IPS DF 6.9 (cell line): ENCODE results near the gene RPS21.

ENCODE experiments used
- DNase-seq: peaks from one replicate; pipeline ENCODE4 v3.0.0-alpha.2; 2013; ENCODE audit warnings: low read depth, low spot score
- H3K27ac ChIP-seq: one replicate; pipeline ENCODE4 v1.5.1; 2013; ENCODE audit warnings: low read length, control low read depth
- H3K27me3 ChIP-seq: 2 replicates; pipeline ENCODE4 v1.6.1; 2013; ENCODE audit warnings: mild to moderate bottlenecking, low read length; ENCODE audit not compliant: control insufficient read depth, insufficient read depth
- H3K36me3 ChIP-seq: 2 replicates; pipeline ENCODE4 v1.6.1; 2013; ENCODE audit warnings: low read length; ENCODE audit not compliant: control insufficient read depth, insufficient read depth
- H3K4me1 ChIP-seq: 2 replicates; pipeline ENCODE4 v1.6.1; 2013; ENCODE audit warnings: low read length; ENCODE audit not compliant: control insufficient read depth, insufficient read depth
- H3K4me3 ChIP-seq: 2 replicates; pipeline ENCODE4 v1.5.1; 2013; ENCODE audit warnings: mild to moderate bottlenecking, low read length
- H3K9me3 ChIP-seq: 2 replicates; pipeline ENCODE4 v1.6.1; 2013; ENCODE audit warnings: low read length, inconsistent platforms; ENCODE audit not compliant: control insufficient read depth, insufficient read depth
- WGBS: extraction: QIAGEN DNeasy Blood & Tissue Kit; methylation state at CpG from one replicate; pipeline ENCODE4 v1.1.7; 2013; ENCODE audit warnings: mixed read lengths, missing lambda C conversion rate; ENCODE audit not compliant: insufficient read length, insufficient coverage; 5-methylcytosine and 5-hydroxymethylcytosine counted together

The RPS21 gene

DNA sequence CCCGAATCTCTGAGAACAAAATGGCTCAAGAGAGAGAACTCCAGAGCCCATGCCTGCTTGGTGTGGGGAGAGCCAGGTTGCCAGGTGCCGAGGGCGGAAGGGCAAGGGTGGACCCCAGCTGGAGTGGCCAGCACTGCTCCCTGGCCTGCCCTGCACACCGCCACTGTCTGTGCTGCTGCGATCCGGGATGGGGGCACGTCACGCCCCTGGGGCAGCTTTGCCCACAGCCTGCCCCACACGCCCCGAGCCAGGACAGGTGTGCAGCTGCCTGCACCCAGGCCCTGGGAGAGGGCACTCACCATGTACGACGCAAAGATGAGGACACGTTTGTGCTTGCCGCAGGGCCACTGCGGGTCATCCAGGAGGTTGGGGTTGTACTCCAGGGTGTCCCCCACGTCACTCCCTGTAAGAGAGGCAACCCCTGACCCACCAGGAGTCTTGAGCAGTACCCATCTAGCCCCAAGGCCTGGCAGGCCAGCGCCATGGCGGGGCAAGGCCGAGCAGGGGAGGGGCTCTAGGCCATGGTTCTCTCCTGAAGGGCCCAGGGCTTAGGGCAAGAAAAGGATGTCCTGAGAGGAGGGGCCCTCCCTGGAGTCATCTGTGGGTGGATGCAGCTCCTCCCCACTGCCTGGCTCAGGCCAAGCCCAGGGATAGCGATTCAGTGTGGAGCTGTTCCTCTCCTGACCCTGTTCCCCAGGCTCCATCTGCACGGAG, 5.9 kb downstream of the RPS21 start:
- no peaks in the 10 kb centered on the region for H3K27me3 ChIP-seq
- no peaks in the 10 kb centered on the region for H3K9me3 ChIP-seq
- peaks cover 14% of the 10 kb centered on the region for H3K36me3 ChIP-seq
- no peaks in the 10 kb centered on the region for H3K4me1 ChIP-seq
- H3K4me3 ChIP-seq, result no peak overlapping the region
- WGBS, result no CpG with 5 or more reads among the region's 21 CpGs
- DNase-seq, result no peak
- no peak overlapping the region for H3K27ac ChIP-seq

DNA sequence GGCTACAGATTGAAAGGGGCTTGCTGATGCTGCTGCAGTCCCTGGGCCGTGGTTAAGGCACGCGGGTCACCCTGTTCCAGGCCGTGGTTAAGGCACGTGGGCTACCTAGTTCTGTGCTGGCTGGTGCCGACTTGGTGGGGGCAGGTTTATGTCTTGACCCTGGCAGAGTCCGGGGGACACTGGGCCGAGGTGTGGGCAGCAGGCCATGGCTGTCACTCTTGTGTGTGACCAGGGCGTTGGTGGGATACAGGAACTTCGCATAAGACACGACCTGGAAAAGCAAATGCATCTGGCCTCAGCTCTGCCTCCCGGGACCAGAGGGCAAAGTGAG, 6.4 kb downstream of the RPS21 start:
- Histone ChIP-seq H3K9me3 (no peaks in the 10 kb centered on the region), H3K27ac (no peak overlapping the region), H3K4me3 (no peak overlapping the region), H3K4me1 (no peaks in the 10 kb centered on the region), H3K27me3 (no peaks in the 10 kb centered on the region), H3K36me3 (peaks cover 14% of the 10 kb centered on the region)
- DNase-seq, result no peak
- no CpG with 5 or more reads among the region's 12 CpGs for WGBS

DNA sequence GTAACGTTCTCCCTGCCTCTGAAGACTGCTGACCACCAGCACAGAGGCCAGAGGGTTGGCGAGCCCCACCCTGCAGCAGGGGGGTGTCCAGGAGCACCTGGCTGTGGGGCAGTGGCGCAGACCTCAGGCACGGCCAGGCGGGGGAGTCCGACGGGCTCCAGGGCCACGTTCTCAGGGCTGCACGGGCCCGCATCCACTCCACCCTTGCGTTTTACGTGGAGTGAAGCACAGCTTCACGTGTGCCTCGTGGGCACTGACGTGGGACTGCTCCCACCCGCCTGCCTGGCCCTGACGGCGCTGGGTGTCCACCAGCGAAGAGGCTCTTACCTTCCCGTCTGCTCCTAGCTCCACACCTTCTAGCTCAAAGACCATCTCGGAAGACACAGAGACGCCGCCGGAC, 6.9 kb downstream of the RPS21 start:
- H3K4me3 ChIP-seq, result no peak overlapping the region
- peaks cover 8% of the 10 kb centered on the region for H3K36me3 ChIP-seq
- H3K9me3 ChIP-seq, result no peaks in the 10 kb centered on the region
- no peak overlapping the region for H3K27ac ChIP-seq
- DNase-seq, result no peak
- H3K4me1 ChIP-seq, result no peaks in the 10 kb centered on the region
- WGBS, result no CpG with 5 or more reads among the region's 24 CpGs
- H3K27me3 ChIP-seq, result no peaks in the 10 kb centered on the region

DNA sequence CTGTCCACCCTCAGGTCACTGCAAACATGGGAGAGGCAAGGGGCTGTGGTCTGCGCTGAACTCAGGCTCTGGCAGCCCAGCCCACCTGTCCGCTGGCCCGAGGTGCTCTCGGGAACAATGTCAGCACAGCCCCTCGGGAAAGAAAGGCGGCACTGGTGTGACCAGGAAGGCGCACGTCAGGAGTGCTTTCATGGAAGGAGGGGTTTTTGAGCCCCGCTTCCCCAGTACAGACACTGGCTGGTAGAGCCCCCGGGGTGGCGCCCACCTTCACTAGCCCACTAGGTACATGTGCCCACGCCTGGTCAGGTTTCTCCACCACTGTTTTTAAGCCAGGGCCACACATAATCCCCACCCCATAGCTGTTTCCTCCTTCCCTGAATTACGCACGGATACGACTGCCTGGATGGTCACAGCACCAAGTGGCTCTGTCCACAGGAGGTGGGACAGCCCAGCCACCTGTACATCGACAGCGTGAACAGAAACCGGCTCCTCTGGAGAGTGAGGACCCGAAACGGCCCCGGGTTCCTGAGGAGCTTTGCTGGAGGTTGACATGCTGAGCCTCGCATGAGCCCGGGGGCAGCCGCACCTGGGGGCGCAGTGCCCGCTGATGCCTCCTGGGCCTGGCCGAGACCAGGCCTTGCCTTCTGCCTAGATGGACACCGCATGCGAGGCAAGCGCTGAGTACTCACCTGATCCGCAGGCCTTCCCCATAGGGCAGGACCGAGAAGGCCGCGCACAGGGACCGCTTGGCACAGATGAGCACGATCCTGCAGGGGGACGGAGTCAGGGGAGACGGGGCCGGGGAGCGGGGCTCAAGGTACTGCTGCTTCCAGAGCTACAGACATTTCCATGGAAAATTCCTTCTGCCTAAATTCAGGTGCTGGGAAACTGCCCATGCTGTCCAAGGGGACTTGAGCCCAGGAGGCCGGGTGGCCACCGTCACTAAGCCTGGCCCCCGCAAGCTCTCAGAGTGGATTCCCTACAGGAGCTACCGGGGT, 7.6 kb downstream of the RPS21 start:
- Histone ChIP-seq H3K9me3 (no peaks in the 10 kb centered on the region), H3K27ac (no peak overlapping the region), H3K27me3 (no peaks in the 10 kb centered on the region), H3K36me3 (peaks cover 3% of the 10 kb centered on the region; the same call in 1 of the 2 replicates), H3K4me3 (no peak overlapping the region; the same call in 1 of the 2 replicates), H3K4me1 (no peaks in the 10 kb centered on the region)
- no peak for DNase-seq
- WGBS, result no CpG with 5 or more reads among the region's 44 CpGs

DNA sequence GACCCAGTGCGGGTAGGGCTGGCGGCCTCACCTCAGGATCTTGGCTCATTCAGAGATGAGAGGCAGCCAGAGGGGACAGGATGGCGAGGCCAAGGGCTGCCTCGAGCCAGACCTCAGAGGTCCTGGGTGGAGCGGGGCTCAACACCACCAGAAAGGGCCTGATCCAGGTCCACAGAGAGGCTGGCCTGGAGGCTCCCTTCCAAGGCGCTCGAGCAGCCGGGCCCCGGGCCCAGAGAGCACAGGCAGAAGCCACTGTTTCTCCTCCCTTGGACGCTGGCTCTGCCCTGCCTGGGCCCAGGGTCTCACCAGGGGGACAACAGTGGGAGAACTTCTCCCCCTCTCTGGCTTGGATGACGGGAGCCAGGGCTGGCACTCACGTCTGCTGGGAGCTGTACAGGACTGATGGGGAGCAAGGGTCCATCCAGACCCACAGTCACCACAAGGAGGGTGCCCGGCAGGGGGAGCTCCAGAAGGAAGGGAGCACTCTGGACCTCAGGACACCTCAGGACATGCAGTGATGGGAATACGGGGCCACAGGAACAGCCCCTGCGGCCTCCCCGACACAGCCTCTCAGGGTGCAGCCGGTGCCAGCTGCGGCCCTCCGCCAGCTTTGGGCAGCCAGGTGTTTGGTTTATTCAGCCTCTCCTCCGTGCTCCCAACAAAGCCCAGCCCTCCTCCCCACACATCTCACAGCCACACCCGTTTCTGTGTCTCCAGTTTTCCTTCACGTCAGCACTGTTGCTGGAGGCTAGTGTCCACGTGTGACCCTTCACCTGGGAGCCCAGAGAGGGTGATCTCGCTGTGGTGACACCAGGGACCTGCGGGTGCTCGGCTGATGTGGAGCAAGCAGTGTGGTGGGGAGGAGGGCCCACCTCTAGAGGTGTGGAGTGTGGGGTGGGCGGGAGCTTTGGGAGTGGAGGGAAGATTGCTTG, 8.7 kb downstream of the RPS21 start:
- H3K27me3 ChIP-seq, result no peaks in the 10 kb centered on the region
- H3K36me3 ChIP-seq, result peaks cover 3% of the 10 kb centered on the region; the same call in 1 of the 2 replicates
- WGBS, result no CpG with 5 or more reads among the region's 27 CpGs
- H3K27ac ChIP-seq, result no peak overlapping the region
- no peak overlapping the region for H3K4me3 ChIP-seq
- no peaks in the 10 kb centered on the region for H3K9me3 ChIP-seq
- no peaks in the 10 kb centered on the region for H3K4me1 ChIP-seq
- no peak for DNase-seq

DNA sequence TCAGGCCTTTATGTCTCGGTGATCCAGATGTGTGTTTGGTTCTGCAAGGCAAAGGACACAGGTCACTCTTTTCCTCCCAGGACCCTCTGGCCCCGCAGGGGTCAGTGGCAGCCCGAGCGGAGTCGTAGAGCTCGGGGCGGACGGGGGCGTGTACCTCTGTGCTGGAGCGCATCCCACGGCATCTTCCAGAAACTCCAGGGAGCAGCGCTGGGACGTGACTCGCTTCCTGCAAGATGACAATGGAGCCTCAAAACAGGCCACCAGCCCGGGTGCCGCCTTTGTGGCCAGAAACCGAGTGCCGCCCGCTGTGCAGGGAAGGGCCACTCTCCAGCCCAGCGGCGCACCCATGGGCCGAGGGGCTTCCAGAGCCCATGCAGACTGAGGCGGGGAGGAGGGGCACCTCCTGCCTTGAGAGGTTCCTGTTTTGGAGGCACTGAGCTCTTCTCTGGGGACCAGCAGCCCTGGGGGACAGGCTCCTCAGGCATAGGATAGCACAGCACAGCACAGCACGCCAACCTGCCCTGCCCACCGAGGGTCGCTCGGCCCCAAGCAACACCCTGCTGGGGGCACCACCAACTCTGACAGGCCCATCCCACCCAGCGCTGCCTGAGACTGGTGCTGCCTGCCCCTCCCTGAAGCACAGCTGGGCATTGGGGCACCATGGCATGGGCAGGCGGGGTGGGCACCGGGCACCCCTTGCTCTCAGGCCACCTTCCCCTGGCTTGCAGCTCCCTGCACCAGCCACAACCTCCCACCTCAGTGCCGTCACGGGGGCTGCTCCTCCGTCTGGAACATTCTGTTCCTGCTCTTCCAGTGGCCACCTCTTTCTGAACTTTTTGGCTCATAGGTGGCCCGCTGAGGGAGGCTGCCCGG, 9.7 kb downstream of the RPS21 start:
- H3K4me1 ChIP-seq, result no peaks in the 10 kb centered on the region
- no peaks in the 10 kb centered on the region for H3K9me3 ChIP-seq
- DNase-seq, result no peak
- no peak overlapping the region for H3K27ac ChIP-seq
- no peaks in the 10 kb centered on the region; the same call in 1 of the 2 replicates for H3K36me3 ChIP-seq
- no peak overlapping the region for H3K4me3 ChIP-seq
- no CpG with 5 or more reads among the region's 35 CpGs for WGBS
- no peaks in the 10 kb centered on the region for H3K27me3 ChIP-seq

DNA sequence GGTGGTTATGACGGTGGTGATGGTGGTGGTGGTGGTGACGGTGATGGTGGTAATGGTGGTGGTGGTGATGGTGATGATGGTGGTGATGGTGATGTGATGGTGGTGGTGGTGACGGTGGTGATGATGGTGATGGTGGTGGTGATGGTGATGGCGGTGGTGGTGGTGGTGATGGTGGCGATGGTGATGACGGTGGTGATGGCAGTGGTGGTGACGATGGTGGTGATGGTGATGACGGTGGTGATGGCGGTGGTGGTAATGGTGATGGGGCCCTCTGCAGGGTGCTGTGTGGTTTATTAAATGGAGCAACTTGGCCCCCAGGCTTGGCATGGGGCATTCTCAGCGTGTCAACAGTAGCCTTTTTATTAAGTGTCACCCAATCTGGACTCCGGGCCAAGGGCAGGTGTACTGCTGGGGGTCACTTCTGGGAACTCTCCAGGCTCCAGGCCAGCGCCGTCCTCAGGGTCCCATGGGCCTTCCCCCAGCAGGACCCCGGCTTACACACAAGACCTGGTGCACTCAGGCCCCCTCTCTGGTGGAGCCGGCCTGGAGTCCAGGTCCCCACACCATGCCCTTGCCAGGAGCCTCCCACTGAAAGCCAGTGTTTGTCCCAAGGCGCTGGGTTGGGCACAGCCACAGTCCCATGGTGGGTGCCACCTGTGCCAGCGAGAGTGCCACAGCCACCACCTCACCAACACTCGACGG, 11.4 kb downstream of the RPS21 start:
- no peak for DNase-seq
- no peaks in the 10 kb centered on the region for H3K4me1 ChIP-seq
- no peak overlapping the region for H3K27ac ChIP-seq
- 100% methylated on average over 1 of the region's 19 CpGs for WGBS
- no peak overlapping the region for H3K4me3 ChIP-seq
- H3K27me3 ChIP-seq, result no peaks in the 10 kb centered on the region
- H3K36me3 ChIP-seq, result no peaks in the 10 kb centered on the region; the same call in 1 of the 2 replicates
- H3K9me3 ChIP-seq, result no peaks in the 10 kb centered on the region

DNA sequence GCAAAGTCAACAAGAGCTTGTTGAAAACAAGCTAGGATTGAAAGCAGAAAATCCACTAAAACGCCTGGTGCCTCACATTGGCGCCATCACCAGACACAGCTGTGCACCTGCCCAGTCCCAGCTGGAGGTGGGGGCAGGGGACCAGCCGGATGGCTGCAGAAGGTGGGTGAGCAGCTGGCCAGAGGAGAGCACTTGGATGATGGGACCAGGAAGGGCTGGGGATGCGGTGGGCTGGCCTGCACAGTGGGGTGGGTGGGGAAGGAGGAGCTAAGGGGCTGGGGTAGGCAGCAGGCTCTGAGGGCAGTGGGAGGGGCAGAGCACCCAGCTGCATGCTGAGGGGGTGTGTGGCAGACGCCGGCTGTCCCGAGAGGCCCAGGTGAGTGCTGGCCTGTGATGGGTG, 13.1 kb downstream of the RPS21 start:
- Histone ChIP-seq H3K9me3 (no peaks in the 10 kb centered on the region), H3K27me3 (no peaks in the 10 kb centered on the region), H3K36me3 (no peaks in the 10 kb centered on the region; the same call in 1 of the 2 replicates), H3K27ac (no peak overlapping the region), H3K4me3 (no peak overlapping the region), H3K4me1 (no peaks in the 10 kb centered on the region)
- WGBS, result no CpG with 5 or more reads among the region's 7 CpGs
- DNase-seq, result no peak

DNA sequence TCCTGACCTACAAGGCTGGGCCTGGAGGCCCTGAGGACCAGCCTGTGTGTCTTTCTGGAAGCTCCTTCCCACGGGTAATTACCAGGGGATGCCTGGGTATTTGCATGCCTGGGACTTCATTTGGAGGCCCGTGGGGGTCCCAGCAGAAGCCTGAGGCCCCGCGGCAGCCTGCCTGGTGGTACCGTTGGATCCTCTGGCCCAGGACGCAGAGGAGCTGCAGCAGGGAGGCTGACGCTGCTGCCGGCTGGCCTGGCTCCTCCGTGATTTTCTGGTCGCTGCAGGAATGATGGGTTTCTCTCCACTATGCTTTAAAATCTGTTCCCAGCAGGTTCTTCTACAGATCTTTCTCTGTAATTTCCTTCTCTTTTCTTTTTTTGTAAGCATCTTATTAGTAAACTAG, 13.6 kb downstream of the RPS21 start:
- no peak overlapping the region for H3K4me3 ChIP-seq
- no peak for DNase-seq
- no CpG with 5 or more reads among the region's 10 CpGs for WGBS
- H3K27me3 ChIP-seq, result no peaks in the 10 kb centered on the region
- H3K27ac ChIP-seq, result no peak overlapping the region
- no peaks in the 10 kb centered on the region for H3K4me1 ChIP-seq
- H3K36me3 ChIP-seq, result no peaks in the 10 kb centered on the region; the same call in 1 of the 2 replicates
- H3K9me3 ChIP-seq, result no peaks in the 10 kb centered on the region
